K562 (cell line): ENCODE data around the gene ADAMTS14. TPM values are rescaled to one million over a fixed set of nuclear protein-coding genes. Genes with fewer than 3 reads are reported as not detected.
A peak's percentile ranks its signal among the peaks of the same experiment; 100 is the strongest.

Experiments
- ARID2 ChIP-seq: fragments of 450-650 bp; IDR thresholded peaks from 2 replicates; pipeline ENCODE4 v1.6.1; 2017; ENCODE audit warnings: antibody characterized with exemption, mild to moderate bottlenecking
- CREM ChIP-seq: IDR thresholded peaks from 2 replicates; pipeline ENCODE4 v1.6.1; 2014; ENCODE audit warnings: antibody characterized with exemption, low read depth
- E2F1 ChIP-seq: sonication (generic); formaldehyde crosslinking; IDR thresholded peaks from 2 replicates; pipeline ENCODE4 v1.8.1; 2023; ENCODE audit warnings: mild to moderate bottlenecking, missing genetic modification reagents, moderate library complexity
- FOS ChIP-seq: IDR thresholded peaks from 3 replicates; pipeline ENCODE4 v1.6.1; 2011; ENCODE audit not compliant: insufficient read length; ENCODE audit errors: extremely low read depth
- HDAC1 ChIP-seq, 2 experiments: fragments of 450-650 bp; IDR thresholded peaks; 2 replicates each; pipeline ENCODE4 v1.6.1; 2016 to 2017; ENCODE audit warnings: inconsistent platforms in 1 of 2, mild to moderate bottlenecking in 1 of 2, moderate library complexity in 1 of 2
- PYGO2 ChIP-seq: fragments of 450-650 bp; IDR thresholded peaks from 2 replicates; pipeline ENCODE4 v1.6.1; 2016; ENCODE audit warnings: mild to moderate bottlenecking, missing genetic modification characterization, moderate library complexity, missing compliant biosample characterization
- SAP30 ChIP-seq: fragments of 200-600 bp; sonication (generic); IDR thresholded peaks from 2 replicates; pipeline ENCODE4 v1.6.1; 2012; ENCODE audit warnings: borderline replicate concordance, low read depth, mild to moderate bottlenecking, moderate library complexity, low read length, control low read depth, inconsistent platforms; ENCODE audit not compliant: insufficient read depth, poor library complexity, severe bottlenecking
- SMAD4 ChIP-seq: fragments of 250-450 bp; sonication (Bioruptor Pico); conservative IDR thresholded peaks from 2 replicates; pipeline ENCODE4 v1.8.0; 2021; ENCODE audit warnings: inconsistent platforms, mild to moderate bottlenecking, moderate library complexity
- SMARCA4 ChIP-seq: fragments of 450-650 bp; IDR thresholded peaks from 2 replicates; pipeline ENCODE4 v1.6.1; 2016
- TAF7 ChIP-seq: fragments of 450-650 bp; IDR thresholded peaks from 2 replicates; pipeline ENCODE4 v1.6.1; 2016; ENCODE audit warnings: missing genetic modification characterization, missing compliant biosample characterization
- TEAD1 ChIP-seq, 2 experiments: fragments of 450-650 bp in 1 of 2; sonication (generic) in 1 of 2; formaldehyde crosslinking; IDR thresholded peaks; 2 replicates each; pipeline versions ENCODE4 v1.4.0 to v1.8.0; 2020 to 2022; ENCODE audit warnings: mild to moderate bottlenecking in 2 of 2, missing genetic modification reagents in 1 of 2
- ZBED1 ChIP-seq: IDR thresholded peaks from 2 replicates; pipeline ENCODE4 v1.6.1; 2014
- ZMIZ1 ChIP-seq, 2 experiments: fragments of 150-350 bp in 1 of 2; IDR thresholded peaks; 2 replicates each; pipeline ENCODE4 v1.6.1; 2012 to 2016; ENCODE audit warnings: low read depth in 2 of 2, low read length in 2 of 2, mild to moderate bottlenecking in 1 of 2, moderate library complexity in 1 of 2
- ZNF609 ChIP-seq: sonication (generic); formaldehyde crosslinking; IDR thresholded peaks from 2 replicates; pipeline ENCODE4 v1.8.1; 2023; ENCODE audit warnings: missing genetic modification reagents, mild to moderate bottlenecking, borderline replicate concordance
- polyA plus RNA-seq, 8 experiments: library from polyadenylated mRNA; depleted of rRNA in 4 of 8; stranded (reverse) in 5 of 8; unstranded in 3 of 8; fragments of >200 nt; fragmentation: Nextera tagmentation in 2 of 8; fragmentation: Illumina TruSeq in 1 of 8; extraction: Ambion mirVana in 2 of 8; extraction: Trizol in 1 of 8; gene quantifications; 2 replicates each; pipeline versions ENCODE4 v1.2.1 to v1.2.3, GENCODE V29; 2011 to 2014; ENCODE audit warnings: inconsistent platforms in 1 of 8, missing spikeins in 1 of 8
- total RNA-seq, 7 experiments: library from RNA; depleted of rRNA in 6 of 7; stranded (reverse); fragments of >200 nt in 6 of 7; fragmentation: Illumina TruSeq in 2 of 7; extraction: Trizol in 2 of 7; gene quantifications; 2 replicates each; pipeline versions ENCODE4 v1.2.1 to v1.2.3, GENCODE V29; 2011 to 2021; ENCODE audit warnings: low replicate concordance in 1 of 7
- TF ChIP-seq, protein P1 (sequence below): fragments of 450-650 bp; IDR thresholded peaks from 2 replicates; pipeline ENCODE4 v1.6.1; 2017; ENCODE audit warnings: antibody characterized with exemption

The ADAMTS14 gene
- total and polyA plus RNA-seq, 9 of the 15 experiments (the other 6 are each of a cell fraction or from before 2014, with no cell fraction given) = 0.04 to 37.4 (median 15.9) TPM

DNA sequence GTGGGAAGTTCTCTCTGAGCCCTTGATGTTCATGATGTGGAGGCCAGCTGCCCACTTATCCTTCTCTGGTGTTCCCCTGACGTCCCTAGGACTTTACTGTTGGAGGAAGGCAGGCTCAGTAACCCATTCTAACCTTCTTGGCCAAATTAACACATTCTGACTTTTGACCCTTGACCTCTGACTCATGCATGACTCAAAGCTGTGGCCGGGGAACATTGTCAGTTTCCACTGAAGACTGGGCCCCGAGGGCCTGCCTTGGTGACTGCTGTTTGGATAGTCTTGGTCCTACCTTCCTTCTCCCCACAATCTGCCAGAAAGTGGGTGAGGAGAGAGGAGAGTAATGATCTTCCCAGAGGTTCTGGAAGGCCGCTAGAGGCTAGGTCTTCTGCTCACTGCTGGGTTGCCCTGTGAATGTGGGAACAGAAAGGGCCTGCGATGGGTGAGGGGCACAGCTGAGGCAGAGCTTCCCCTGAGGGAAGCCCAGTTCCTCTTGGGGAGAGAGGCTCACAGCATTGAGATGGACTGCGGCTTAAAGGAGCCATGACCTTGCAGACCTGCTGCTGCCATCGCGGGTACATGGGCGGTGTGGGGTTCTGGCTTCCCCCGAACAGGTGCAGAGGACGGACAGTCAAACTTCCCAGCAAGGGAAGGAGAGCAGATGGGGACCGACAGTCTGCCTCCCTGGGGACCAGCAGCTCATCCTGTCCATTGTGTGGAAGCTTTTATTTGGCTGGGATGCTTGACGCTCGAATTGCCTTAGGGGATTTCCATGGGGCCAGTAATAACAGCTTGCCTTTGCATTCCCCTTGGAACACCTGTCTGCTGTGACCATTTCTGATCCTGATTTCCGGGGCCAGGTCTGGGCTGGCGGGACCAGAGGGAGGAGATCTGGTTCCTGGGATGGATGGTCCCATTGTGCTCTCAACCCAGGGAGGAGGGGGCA lies 43.8 kb downstream of the ADAMTS14 start (continued):
- TF ChIP-seq SAP30 (no peak), HDAC1 (IDR thresholded peaks at IDR 0.05) (peak in 1 of 2 experiments; percentile 63; a peak in 2 of 4 replicates), SMAD4 (CRISPR knock-in tag) (peak; percentile 76; the same call in 1 of the 2 replicates), SMARCA4 (peak; percentile 92), E2F1 (CRISPR knock-in tag) (0 out of 2 replicates have a peak, but pooled peaks have one; percentile 40), ARID2 (no peak), ZNF609 (peak; percentile 68; the same call in 1 of the 2 replicates), TEAD1 (CRISPR knock-in tag; IDR thresholded peaks at IDR 0.05) (no peak), ZBED1 (no peak), ZMIZ1 (IDR thresholded peaks at IDR 0.05; ENCODE audit: low read depth in 2 of 2, low read length in 2 of 2) (no peak), CREM (peak; percentile 48), FOS (peak; percentile 74), TAF7 (no peak), PYGO2 (tag) (no peak)
- TF ChIP-seq, protein P1, sequence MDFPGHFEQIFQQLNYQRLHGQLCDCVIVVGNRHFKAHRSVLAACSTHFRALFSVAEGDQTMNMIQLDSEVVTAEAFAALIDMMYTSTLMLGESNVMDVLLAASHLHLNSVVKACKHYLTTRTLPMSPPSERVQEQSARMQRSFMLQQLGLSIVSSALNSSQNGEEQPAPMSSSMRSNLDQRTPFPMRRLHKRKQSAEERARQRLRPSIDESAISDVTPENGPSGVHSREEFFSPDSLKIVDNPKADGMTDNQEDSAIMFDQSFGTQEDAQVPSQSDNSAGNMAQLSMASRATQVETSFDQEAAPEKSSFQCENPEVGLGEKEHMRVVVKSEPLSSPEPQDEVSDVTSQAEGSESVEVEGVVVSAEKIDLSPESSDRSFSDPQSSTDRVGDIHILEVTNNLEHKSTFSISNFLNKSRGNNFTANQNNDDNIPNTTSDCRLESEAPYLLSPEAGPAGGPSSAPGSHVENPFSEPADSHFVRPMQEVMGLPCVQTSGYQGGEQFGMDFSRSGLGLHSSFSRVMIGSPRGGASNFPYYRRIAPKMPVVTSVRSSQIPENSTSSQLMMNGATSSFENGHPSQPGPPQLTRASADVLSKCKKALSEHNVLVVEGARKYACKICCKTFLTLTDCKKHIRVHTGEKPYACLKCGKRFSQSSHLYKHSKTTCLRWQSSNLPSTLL = no peak
